Endothelial cell of umbilical vein (primary cell): ENCODE results near the gene GPA33. TPM values are rescaled to one million over a fixed set of nuclear protein-coding genes. Genes with fewer than 3 reads are reported as not detected.

ENCODE experiments used
- BruUV-seq: library from RNA; stranded (reverse); fragments of 400-500 nt; replicated peaks from 2 replicates; lab custom pipeline; 2021; lab: Mats Ljungman, UMichigan
- CTCF ChIA-PET: fragments of 300-600, 350-600 bp; sonication (Branson Sonifier 250); formaldehyde crosslinking; loops from one replicate; lab custom pipeline; 2021; ENCODE audit warnings: antibody characterized with exemption, inconsistent platforms; lab: Charles Lee
- POLR2A ChIA-PET: fragments of 300-600, 350-600 bp; sonication (Branson Sonifier 250); formaldehyde crosslinking; loops from one replicate; lab custom pipeline; 2021; ENCODE audit warnings: antibody characterized with exemption, inconsistent platforms; lab: Charles Lee
- DNase-seq: peaks from one replicate; pipeline ENCODE4 v3.0.0-alpha.2; 2011; ENCODE audit warnings: low read depth, low spot score
- FAIRE-seq: peaks from 2 replicates; lab custom pipeline; 2011; peaks lifted over from hg19 to GRCh38; lab: Jason Lieb, UNC
- H2AFZ ChIP-seq: 2 replicates; pipeline ENCODE4 v1.6.0; 2012; ENCODE audit warnings: low read depth, low read length, control low read depth, inconsistent platforms
- H3K27ac ChIP-seq: 2 replicates; pipeline ENCODE4 v1.5.1; 2011; ENCODE audit warnings: low read depth, mild to moderate bottlenecking, control low read depth, low read length, moderate library complexity; ENCODE audit not compliant: insufficient read depth
- H3K27me3 ChIP-seq, 2 experiments: 2 replicates each; pipeline versions ENCODE4 v1.6.0 to v1.6.1; 2011; ENCODE audit warnings: low read length in 2 of 2, mixed read lengths in 1 of 2; ENCODE audit not compliant: control insufficient read depth in 2 of 2, insufficient read depth in 2 of 2
- H3K36me3 ChIP-seq, 2 experiments: 2 replicates in 1 of 2; 3 replicates in 1 of 2; pipeline ENCODE4 v1.5.1; 2011; ENCODE audit warnings: low read length in 2 of 2, mild to moderate bottlenecking in 1 of 2, moderate library complexity in 1 of 2; ENCODE audit not compliant: control insufficient read depth in 2 of 2, insufficient read depth in 2 of 2; ENCODE audit errors: extremely low read depth in 1 of 2
- H3K4me1 ChIP-seq: 3 replicates; pipeline ENCODE4 v1.5.1; 2011; ENCODE audit warnings: mild to moderate bottlenecking, low read length; ENCODE audit not compliant: control insufficient read depth, insufficient read depth; ENCODE audit errors: extremely low read depth
- H3K4me2 ChIP-seq: 2 replicates; pipeline ENCODE4 v1.6.1; 2011; ENCODE audit warnings: low read length, control low read depth, mixed read lengths; ENCODE audit not compliant: insufficient read depth
- H3K4me3 ChIP-seq, 3 experiments: fragments of 200-600 bp in 1 of 3; sonication (generic), shearing (Covaris generic) in 1 of 3; replicated peaks in 1 of 3; 2 replicates each; pipeline ENCODE4 v1.5.1; 2011 to 2016; ENCODE audit warnings: control low read depth in 3 of 3, low read length in 3 of 3, mild to moderate bottlenecking in 2 of 3, inconsistent platforms in 1 of 3, low read depth in 1 of 3, moderate library complexity in 1 of 3; ENCODE audit not compliant: insufficient read depth in 1 of 3
- H3K79me2 ChIP-seq: 2 replicates; pipeline ENCODE4 v1.6.0; 2012; ENCODE audit warnings: low read length, inconsistent platforms; ENCODE audit not compliant: control insufficient read depth, insufficient read depth
- H3K9ac ChIP-seq: replicated peaks from 2 replicates; pipeline ENCODE3; 2011; ENCODE audit warnings: low read length, control low read depth; ENCODE audit not compliant: insufficient read depth; ENCODE audit errors: extremely low read depth
- H3K9me1 ChIP-seq: replicated peaks from 3 replicates; pipeline ENCODE4 v1.6.0; 2011; ENCODE audit warnings: mild to moderate bottlenecking, low read length; ENCODE audit not compliant: control insufficient read depth, insufficient read depth; ENCODE audit errors: extremely low read depth
- H3K9me3 ChIP-seq: replicated peaks from 2 replicates; pipeline ENCODE4 v1.5.1; 2012; ENCODE audit warnings: low read length, inconsistent platforms; ENCODE audit not compliant: control insufficient read depth, insufficient read depth
- H4K20me1 ChIP-seq: replicated peaks from 2 replicates; pipeline ENCODE3; 2011; ENCODE audit warnings: mild to moderate bottlenecking, low read length; ENCODE audit not compliant: control insufficient read depth, insufficient read depth; ENCODE audit errors: extremely low read depth
- CTCF ChIP-seq, 2 donors: IDR thresholded peaks; 1 replicate in 1 of 2; 2 replicates in 1 of 2; pipeline ENCODE4 v1.5.1; 2011; ENCODE audit warnings: low read length in 2 of 2, mild to moderate bottlenecking in 2 of 2, moderate library complexity in 2 of 2, control low read depth in 1 of 2, inconsistent platforms in 1 of 2, low read depth in 1 of 2; ENCODE audit not compliant: insufficient read depth in 1 of 2; ENCODE audit errors: extremely low read depth in 1 of 2
- EZH2 ChIP-seq: IDR thresholded peaks from 2 replicates; pipeline ENCODE4 v1.6.1; 2012; ENCODE audit warnings: borderline replicate concordance, low read depth, mild to moderate bottlenecking, moderate library complexity, low read length, inconsistent platforms; ENCODE audit not compliant: severe bottlenecking
- FOS ChIP-seq: IDR thresholded peaks from 2 replicates; pipeline ENCODE4 v1.6.1; 2011; ENCODE audit warnings: mild to moderate bottlenecking, low read length, moderate library complexity, borderline replicate concordance; ENCODE audit not compliant: insufficient read depth
- GATA2 ChIP-seq: IDR thresholded peaks from 2 replicates; pipeline ENCODE4 v1.7.0; 2011; ENCODE audit warnings: low read depth, mild to moderate bottlenecking, moderate library complexity, mixed read lengths, low read length; ENCODE audit not compliant: insufficient read length, insufficient read depth
- JUN ChIP-seq: IDR thresholded peaks from 2 replicates; pipeline ENCODE4 v1.6.1; 2011; ENCODE audit warnings: borderline replicate concordance, low read depth; ENCODE audit not compliant: insufficient read length, insufficient read depth
- MAX ChIP-seq: IDR thresholded peaks from 2 replicates; pipeline ENCODE4 v1.6.1; 2011; ENCODE audit not compliant: insufficient read depth, insufficient read length
- MYC ChIP-seq: IDR thresholded peaks from one replicate; pipeline ENCODE4 v1.6.1; 2011; ENCODE audit warnings: mild to moderate bottlenecking, low read depth, low read length
- POLR2A ChIP-seq: IDR thresholded peaks from 2 replicates; pipeline ENCODE4 v1.6.1; 2012; ENCODE audit warnings: low read depth, mild to moderate bottlenecking, control low read depth, low read length
- POLR2AphosphoS5 ChIP-seq: IDR thresholded peaks from 2 replicates; pipeline ENCODE4 v1.6.1; 2012; ENCODE audit warnings: low read depth, mild to moderate bottlenecking, control low read depth, low read length, moderate library complexity; ENCODE audit not compliant: insufficient read depth
- dilution Hi-C: fragments of 300-500 bp; cut with MboI; formaldehyde crosslinking; loops from one replicate; pipeline ENCODE4 v1.15.0; 2019; ENCODE audit warnings: low sequenced_read_pairs; ENCODE audit not compliant: extremely low pct_ligation_motif_present
- intact Hi-C: fragments of 100-400 bp; cut with micrococcal nuclease; formaldehyde crosslinking; loops from one replicate; pipeline ENCODE4 v1.10.0; 2022
- polyA plus RNA-seq, 4 experiments: library from polyadenylated mRNA; depleted of rRNA in 3 of 4; stranded (reverse) in 3 of 4; unstranded in 1 of 4; fragments of >200 nt; gene quantifications; 2 replicates each; pipeline versions ENCODE4 v1.2.1 to v1.2.3, GENCODE V29; 2011 to 2012; ENCODE audit warnings: missing spikeins in 1 of 4
- total RNA-seq: library from RNA; stranded (reverse); gene quantifications from 2 replicates; pipeline ENCODE4 v1.2.3, GENCODE V29; 2021

The GPA33 gene
- total and polyA plus RNA-seq, 2 donors (not counting 3 experiments of a cell fraction or from before 2014, with no cell fraction given): not detected

- Histone ChIP-seq H3K4me1 (no peaks in the 10 kb centered on the region), H3K27ac (no peak overlapping the region), H3K27me3 (no peaks in the 10 kb centered on the region), H3K36me3 (no peaks in the 10 kb centered on the region), H3K9me3 (no peaks in the 10 kb centered on the region), H3K4me2 (no peak overlapping the region), H2AFZ (no peak overlapping the region), H3K9me1 (no peaks in the 10 kb centered on the region), H3K9ac (no peak overlapping the region), H4K20me1 (no peaks in the 10 kb centered on the region), H3K79me2 (no peaks in the 10 kb centered on the region), H3K4me3 (no peak overlapping the region)
- ChIA-PET POLR2A (no interaction called here), CTCF (interaction anchor here (0.8 kb wide), 1 partner anchor 23 kb away, joined by 3 read pairs; no protein-coding TSS in a partner anchor)
- no TSS peak for BruUV-seq
- no peak for FAIRE-seq
- TF ChIP-seq JUN (no peak), CTCF (IDR thresholded peaks at IDR 0.05; ENCODE audit: extremely low read depth in 1 of 2, insufficient read depth in 1 of 2, low read depth in 1 of 2, low read length in 2 of 2) (no peak), MYC (no peak), MAX (no peak), FOS (no peak), POLR2A (no peak), GATA2 (no peak), POLR2AphosphoS5 (no peak), EZH2 (no peak)
- no peak for DNase-seq
- dilution Hi-C loops: no loop called here
- intact Hi-C loops: no loop called here
Measured at GRCh38 chr1:167092653-167093052, 2.5 kb upstream of the GPA33 start.
